Adrenal gland (tissue), 12 donors: Measurements from ENCODE around the gene DCC. TPM values are rescaled to one million over a fixed set of nuclear protein-coding genes. Genes with fewer than 3 reads are reported as not detected.

Experiments used
- DNase-seq, 7 donors: peaks; one replicate each; pipeline ENCODE4 v3.0.0-alpha.2; 2019 to 2020
- H3K27ac ChIP-seq, 5 donors: fragments of 200-600 bp; sonication (generic) in 4 of 5; 1 replicate in 3 of 5; 2 replicates in 2 of 5; pipeline versions ENCODE4 v1.5.1 to v1.8.0; 2016 to 2020; ENCODE audit warnings: mild to moderate bottlenecking in 1 of 5
- H3K27me3 ChIP-seq: fragments of 200-600 bp; 2 replicates; pipeline ENCODE4 v1.8.0; 2021
- H3K36me3 ChIP-seq, 2 donors: fragments of 200-600 bp; replicated peaks in 1 of 2; 1 replicate in 1 of 2; 2 replicates in 1 of 2; pipeline versions ENCODE4 v1.5.1 to v1.8.0; 2018 to 2022
- H3K4me1 ChIP-seq, 2 donors: fragments of 200-600 bp; replicated peaks in 1 of 2; 1 replicate in 1 of 2; 2 replicates in 1 of 2; pipeline versions ENCODE4 v1.5.1 to v1.8.0; 2018 to 2021
- H3K4me3 ChIP-seq, 4 donors: fragments of 200-600 bp; sonication (generic) in 3 of 4; one replicate each; pipeline ENCODE4 v1.5.1; 2016 to 2018
- H3K9me3 ChIP-seq, 3 donors: fragments of 200-600 bp; sonication (generic) in 1 of 3; replicated peaks in 1 of 3; 1 replicate in 2 of 3; 2 replicates in 1 of 3; pipeline versions ENCODE4 v1.5.1 to v1.8.0; 2016 to 2021
- CTCF ChIP-seq, 6 experiments: fragments of 450-650 bp in 4 of 6; fragments of 200-600 bp in 2 of 6; sonication (generic) in 1 of 6; IDR thresholded peaks; 1 replicate in 5 of 6; 2 replicates in 1 of 6; pipeline versions ENCODE4 v1.5.1 to v1.8.0; 2016 to 2021; ENCODE audit warnings: antibody characterized with exemption in 6 of 6, mild to moderate bottlenecking in 2 of 6, moderate library complexity in 1 of 6
- POLR2A ChIP-seq, 2 donors: fragments of 450-650 bp; IDR thresholded peaks; one replicate each; pipeline ENCODE4 v1.6.1; 2017; ENCODE audit warnings: antibody characterized with exemption in 2 of 2, mild to moderate bottlenecking in 2 of 2, moderate library complexity in 1 of 2
- WGBS, 4 donors: extraction: QIAGEN DNeasy Blood & Tissue Kit in 2 of 4; methylation state at CpG; one replicate each; pipeline versions ENCODE4 v1.1.5 to v1.1.7; 2013 to 2017; 5-methylcytosine and 5-hydroxymethylcytosine counted together
- intact Hi-C, 2 donors: fragments of 100-400 bp; cut with DNase I; formaldehyde crosslinking; loops; one replicate each; pipeline versions ENCODE4 v1.14.1 to v1.15.0; 2022 to 2023
- polyA plus RNA-seq, 3 donors: library from polyadenylated mRNA; stranded (reverse); fragments of 200-250 nt in 2 of 3; fragments of 350-450 nt in 1 of 3; fragmentation: Illumina TruSeq in 1 of 3; extraction: RNeasy Lipid Tissue Mini Kit (QIAGEN cat#74804) in 1 of 3; gene quantifications; one replicate each; pipeline ENCODE4 v1.2.3, GENCODE V29; 2013 to 2014
- total RNA-seq, 9 donors: library from RNA; depleted of rRNA in 4 of 9; stranded (reverse); fragments of >200 nt in 4 of 9; fragments of 120-200 nt in 1 of 9; fragmentation: NEBNext Ultra II Directional in 1 of 9; extraction: Animal tissue kit (Norgen Biotek cat#: 25700) in 1 of 9; gene quantifications; one replicate each; pipeline versions ENCODE4 v1.1.0 to v1.2.4, GENCODE V29; 2013 to 2023
- donor health status: healthy with polysubstance abuse.
- donor health status: Bipolar disorder and iron deficiency.
- donor health status: DM: yes; HTN: yes; CAD: no.
- donor health status: DM: no; HTN: no; CAD: no.
- donor health status: DM: no; HTN: no; CAD: no.
- donor health status: DM: yes; HTN: yes; CAD: no.

DCC gene
- total and polyA plus RNA-seq, 12 donors, result 0.33 to 3.5 (median 1.1) TPM; not detected in 1

- H3K36me3 ChIP-seq, result no peaks in the 10 kb centered on the region
- H3K27me3 ChIP-seq, result no peaks in the 10 kb centered on the region
- no peak overlapping the region for H3K4me3 ChIP-seq
- H3K4me1 ChIP-seq, result no peaks in the 10 kb centered on the region
- intact Hi-C loops, result no loop called here
- TF ChIP-seq POLR2A (IDR thresholded peaks at IDR 0.05), result no peak
- no peak for TF ChIP-seq CTCF (IDR thresholded peaks at IDR 0.05)
- 55 to 65% (median 59%) methylated on average over 8 of the region's 8 CpGs for WGBS, 4 donors
- no peaks in the 10 kb centered on the region for H3K9me3 ChIP-seq
- no peak overlapping the region for H3K27ac ChIP-seq
- DNase-seq, result no peak
Observed at GRCh38 chr18:52678551-52678950, 338.6 kb downstream of the DCC start.

GRCh38 chr18:52679354-52679753, 339.4 kb downstream of the DCC start:
- Histone ChIP-seq H3K27ac (no peak overlapping the region), H3K36me3 (no peaks in the 10 kb centered on the region), H3K9me3 (no peaks in the 10 kb centered on the region), H3K4me1 (no peaks in the 10 kb centered on the region), H3K27me3 (no peaks in the 10 kb centered on the region), H3K4me3 (no peak overlapping the region)
- WGBS, 4 donors, result 31 to 47% (median 40%) methylated on average over 2 of the region's 2 CpGs
- DNase-seq, result no peak
- TF ChIP-seq CTCF (IDR thresholded peaks at IDR 0.05) (no peak), POLR2A (IDR thresholded peaks at IDR 0.05) (no peak)
- intact Hi-C loops, result no loop called here

GRCh38 chr18:52682260-52682659, 342.3 kb downstream of the DCC start:
- TF ChIP-seq POLR2A (IDR thresholded peaks at IDR 0.05) (no peak), CTCF (IDR thresholded peaks at IDR 0.05) (no peak)
- H3K4me3 ChIP-seq, result no peak overlapping the region
- no peaks in the 10 kb centered on the region for H3K36me3 ChIP-seq
- H3K27me3 ChIP-seq, result no peaks in the 10 kb centered on the region
- H3K9me3 ChIP-seq, result no peaks in the 10 kb centered on the region
- DNase-seq, result no peak
- intact Hi-C loops, result no loop called here
- H3K27ac ChIP-seq, result no peak overlapping the region
- H3K4me1 ChIP-seq, result no peaks in the 10 kb centered on the region
- 27 to 42% (median 38%) methylated on average over 4 of the region's 4 CpGs for WGBS, 4 donors

GRCh38 chr18:52685316-52685715, 345.3 kb downstream of the DCC start:
- H3K27ac ChIP-seq, result no peak overlapping the region
- H3K4me3 ChIP-seq, result no peak overlapping the region
- H3K9me3 ChIP-seq, result no peaks in the 10 kb centered on the region
- H3K36me3 ChIP-seq, result no peaks in the 10 kb centered on the region
- 25 to 67% (median 52%) methylated on average over 1 of the region's 1 CpG for WGBS, 4 donors
- no peaks in the 10 kb centered on the region for H3K4me1 ChIP-seq
- DNase-seq, result no peak
- TF ChIP-seq CTCF (IDR thresholded peaks at IDR 0.05) (no peak), POLR2A (IDR thresholded peaks at IDR 0.05) (no peak)
- no peaks in the 10 kb centered on the region for H3K27me3 ChIP-seq
- intact Hi-C loops, result no loop called here
